NT2/D1 (cell line): ENCODE data around the gene FAM204A.

ENCODE experiments used
- DNase-seq: peaks from one replicate; pipeline ENCODE4 v3.0.0-alpha.2; 2011; ENCODE audit warnings: low read depth, low spot score
- H3K27me3 ChIP-seq: 2 replicates; pipeline ENCODE4 v1.6.0; 2011; ENCODE audit warnings: mild to moderate bottlenecking; ENCODE audit not compliant: insufficient read length, insufficient read depth
- H3K36me3 ChIP-seq: 2 replicates; pipeline ENCODE4 v1.6.1; 2011; ENCODE audit warnings: mild to moderate bottlenecking, low read length, mixed read lengths; ENCODE audit not compliant: insufficient read depth, insufficient read length
- H3K4me1 ChIP-seq: 2 replicates; pipeline ENCODE4 v1.5.1; 2011; ENCODE audit not compliant: insufficient read depth, insufficient read length
- H3K4me3 ChIP-seq: 2 replicates; pipeline ENCODE4 v1.5.1; 2011; ENCODE audit warnings: low read depth; ENCODE audit not compliant: insufficient read length
- H3K9ac ChIP-seq: 2 replicates; pipeline ENCODE4 v1.6.0; 2011; ENCODE audit warnings: low read depth; ENCODE audit not compliant: insufficient read length
- H3K9me3 ChIP-seq: 2 replicates; pipeline ENCODE4 v1.5.1; 2011; ENCODE audit warnings: mild to moderate bottlenecking, low read length; ENCODE audit not compliant: insufficient read depth
- SUZ12 ChIP-seq: IDR thresholded peaks from 2 replicates; pipeline ENCODE4 v1.6.1; 2011; ENCODE audit not compliant: insufficient read length, insufficient read depth; ENCODE audit errors: extremely low read depth
- YY1 ChIP-seq: IDR thresholded peaks from 2 replicates; pipeline ENCODE4 v1.6.1; 2011; ENCODE audit not compliant: insufficient read length, insufficient read depth
- ZNF274 ChIP-seq: IDR thresholded peaks from 2 replicates; pipeline ENCODE4 v1.6.1; 2011; ENCODE audit warnings: mild to moderate bottlenecking, low read depth, low read length

FAM204A gene

GRCh38 chr10:118310822-118311221, 31.3 kb downstream of the FAM204A start:
- Histone ChIP-seq H3K4me1 (no peaks in the 10 kb centered on the region), H3K9ac (no peak overlapping the region), H3K9me3 (no peaks in the 10 kb centered on the region), H3K4me3 (no peak overlapping the region), H3K36me3 (peaks cover 44% of the 10 kb centered on the region), H3K27me3 (no peaks in the 10 kb centered on the region)
- TF ChIP-seq ZNF274, result no peak
- no peak for TF ChIP-seq YY1
- TF ChIP-seq SUZ12, result no peak
- no peak for DNase-seq

- Histone ChIP-seq H3K36me3 (peaks cover 50% of the 10 kb centered on the region), H3K27me3 (no peaks in the 10 kb centered on the region)
Observed at GRCh38 chr10:118309911-118310310, 32.2 kb downstream of the FAM204A start.

GRCh38 chr10:118308664-118309063, 33.5 kb downstream of the FAM204A start:
- no peaks in the 10 kb centered on the region for H3K4me1 ChIP-seq
- no peak overlapping the region for H3K9ac ChIP-seq
- H3K9me3 ChIP-seq, result no peaks in the 10 kb centered on the region
- H3K36me3 ChIP-seq, result peaks cover 49% of the 10 kb centered on the region
- TF ChIP-seq SUZ12 (no peak), ZNF274 (no peak), YY1 (no peak)
- H3K27me3 ChIP-seq, result no peaks in the 10 kb centered on the region
- no peak overlapping the region for H3K4me3 ChIP-seq
- DNase-seq, result no peak

More at GRCh38 chr10:118309911-118310310, 32.2 kb downstream of the FAM204A start:
- H3K4me1 ChIP-seq, result no peaks in the 10 kb centered on the region
- H3K9me3 ChIP-seq, result no peaks in the 10 kb centered on the region
- H3K9ac ChIP-seq, result no peak overlapping the region
- TF ChIP-seq SUZ12, result no peak
- no peak for TF ChIP-seq YY1
- TF ChIP-seq ZNF274, result no peak
- no peak overlapping the region for H3K4me3 ChIP-seq
- no peak for DNase-seq

- DNase-seq, result no peak
- no peaks in the 10 kb centered on the region for H3K4me1 ChIP-seq
- no peaks in the 10 kb centered on the region for H3K27me3 ChIP-seq
- H3K9me3 ChIP-seq, result no peaks in the 10 kb centered on the region
- peaks cover 45% of the 10 kb centered on the region for H3K36me3 ChIP-seq
- no peak overlapping the region for H3K4me3 ChIP-seq
- no peak for TF ChIP-seq YY1
- no peak for TF ChIP-seq ZNF274
- no peak for TF ChIP-seq SUZ12
- no peak overlapping the region for H3K9ac ChIP-seq
Observed at GRCh38 chr10:118307859-118308258, 34.3 kb downstream of the FAM204A start.

GRCh38 chr10:118307220-118307619, 34.9 kb downstream of the FAM204A start:
- Histone ChIP-seq H3K9ac (no peak overlapping the region), H3K4me3 (no peak overlapping the region), H3K4me1 (no peaks in the 10 kb centered on the region), H3K9me3 (no peaks in the 10 kb centered on the region), H3K27me3 (no peaks in the 10 kb centered on the region), H3K36me3 (peaks cover 45% of the 10 kb centered on the region)
- TF ChIP-seq ZNF274 (no peak), YY1 (no peak), SUZ12 (no peak)
- DNase-seq, result no peak

- Histone ChIP-seq H3K4me3 (no peak overlapping the region), H3K9ac (no peak overlapping the region), H3K27me3 (no peaks in the 10 kb centered on the region), H3K36me3 (peaks cover 35% of the 10 kb centered on the region), H3K9me3 (no peaks in the 10 kb centered on the region), H3K4me1 (no peaks in the 10 kb centered on the region)
- no peak for DNase-seq
- TF ChIP-seq YY1 (no peak), ZNF274 (no peak), SUZ12 (no peak)
Observed at GRCh38 chr10:118305730-118306129, 36.4 kb downstream of the FAM204A start.

- Histone ChIP-seq H3K9ac (no peak overlapping the region), H3K27me3 (no peaks in the 10 kb centered on the region), H3K4me3 (no peak overlapping the region), H3K36me3 (peaks cover 31% of the 10 kb centered on the region), H3K9me3 (no peaks in the 10 kb centered on the region), H3K4me1 (no peaks in the 10 kb centered on the region)
- DNase-seq, result no peak
- TF ChIP-seq YY1 (no peak), ZNF274 (no peak)
Observed at GRCh38 chr10:118304521-118304920, 37.6 kb downstream of the FAM204A start.

GRCh38 chr10:118301211-118301610, 40.9 kb downstream of the FAM204A start:
- Histone ChIP-seq H3K4me3 (no peak overlapping the region), H3K36me3 (peaks cover 11% of the 10 kb centered on the region), H3K9me3 (no peaks in the 10 kb centered on the region), H3K9ac (no peak overlapping the region), H3K27me3 (no peaks in the 10 kb centered on the region), H3K4me1 (no peaks in the 10 kb centered on the region)
- no peak for DNase-seq
- TF ChIP-seq YY1 (no peak), ZNF274 (no peak), SUZ12 (no peak)
